ENCODE measurements around the gene GRIN2D. TPM values are rescaled to one million over a fixed set of nuclear protein-coding genes. Genes with fewer than 3 reads are reported as not detected.
A peak's percentile ranks its signal among the peaks of the same experiment; 100 is the strongest.

GRIN2D gene
- total RNA-seq (under 1 TPM in 1 of 2 experiments, not detected in 1; 0.06 TPM), total RNA-seq (0 to 0.54 (median 0.10) reads per million in 172 experiments)
- polyA plus RNA-seq (2013, experiment 1 of 2), result 0.10 TPM
- polyA plus RNA-seq (2013, experiment 2 of 2), result 0.10 TPM

DNA sequence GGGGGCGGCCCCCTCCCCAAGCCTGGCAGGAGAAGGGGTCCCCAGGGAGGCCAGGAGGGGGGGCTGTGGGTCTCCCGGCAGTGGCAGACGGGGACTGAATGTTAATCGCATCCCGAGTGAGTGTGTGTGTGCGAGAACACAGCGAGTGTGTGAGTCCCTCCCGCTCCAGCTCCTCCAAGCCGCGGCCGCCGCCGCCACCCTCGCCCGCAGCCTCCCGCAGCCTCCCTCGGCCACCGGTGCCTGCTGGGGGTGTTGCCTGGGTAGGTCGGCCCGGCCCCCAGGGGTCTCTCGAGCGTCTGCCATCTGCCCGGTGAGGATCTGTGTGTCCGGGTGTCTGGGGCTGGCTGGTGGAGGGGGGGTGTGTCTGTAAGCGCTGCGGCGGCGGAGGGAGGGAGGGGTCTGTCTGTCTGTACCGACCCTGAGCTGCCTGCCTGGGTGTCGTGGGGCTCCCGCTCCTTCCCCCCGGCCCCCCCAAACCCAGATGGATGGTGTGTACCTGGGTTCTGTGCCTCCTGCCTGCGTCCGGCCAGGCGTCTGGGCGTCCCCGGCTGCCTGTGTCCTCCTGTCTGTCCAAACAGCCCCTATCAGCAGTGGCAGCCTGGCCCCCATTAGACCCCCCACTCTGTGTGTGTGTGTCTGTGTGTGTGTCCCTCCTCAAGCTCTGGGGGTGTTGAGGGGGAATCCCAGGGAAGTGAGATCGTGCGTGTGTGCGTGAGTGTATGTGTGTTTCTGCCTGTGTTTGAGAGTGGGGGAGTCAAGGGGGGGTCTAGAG, at the start of gene GRIN2D:
GRIN2D (plus strand) TSS at position 110 of the 772 bp plus-strand sequence. CDS start 4,725 bp downstream, outside the sequence.
- peaks cover 0 to 13% of the 10 kb centered on the region in 2 experiments for H3K9me3 ChIP-seq (ENCODE audit: control insufficient read depth in 1 of 2, insufficient read depth in 1 of 2, low read length in 2 of 2)
- peaks cover 34 to 42% of the 10 kb centered on the region in 2 experiments for H3K27me3 ChIP-seq (ENCODE audit: control insufficient read depth in 1 of 2, insufficient read depth in 2 of 2, low read length in 2 of 2)
- Mint-ChIP-seq H3K4me3 (peak within 1 kb of the TSS; percentile 81), H3K4me1 (ENCODE audit: low read depth) (peaks cover 47% of the 10 kb centered on the region), H3K27me3 (peaks cover 39% of the 10 kb centered on the region), H3K36me3 (ENCODE audit: low read depth) (peaks cover 7% of the 10 kb centered on the region), H3K9me3 (no peaks in the 10 kb centered on the region), H3K27ac (peak within 1 kb of the TSS; percentile 61)
- H3K4me1 ChIP-seq (ENCODE audit: insufficient read depth, low read length), result peaks cover 76% of the 10 kb centered on the region
- peak in 5 of 14 experiments; percentile 25 to 63 (median 42) for DNase-seq
- POLR2A ChIA-PET, result interaction anchor here (1.2 to 1.8 kb wide), 3 partner anchors 10 to 60 kb away, joined by 3 to 6 read pairs (median 4); partner anchors contain the start of genes SYNGR4 and TMEM143
- H3K4me3 ChIP-seq (ENCODE audit: low read length), result peak within 1 kb of the TSS; percentile 19
- peaks cover 5% of the 10 kb centered on the region for H3K36me3 ChIP-seq (ENCODE audit: insufficient read depth, low read length)
- TF ChIP-seq, protein P1, sequence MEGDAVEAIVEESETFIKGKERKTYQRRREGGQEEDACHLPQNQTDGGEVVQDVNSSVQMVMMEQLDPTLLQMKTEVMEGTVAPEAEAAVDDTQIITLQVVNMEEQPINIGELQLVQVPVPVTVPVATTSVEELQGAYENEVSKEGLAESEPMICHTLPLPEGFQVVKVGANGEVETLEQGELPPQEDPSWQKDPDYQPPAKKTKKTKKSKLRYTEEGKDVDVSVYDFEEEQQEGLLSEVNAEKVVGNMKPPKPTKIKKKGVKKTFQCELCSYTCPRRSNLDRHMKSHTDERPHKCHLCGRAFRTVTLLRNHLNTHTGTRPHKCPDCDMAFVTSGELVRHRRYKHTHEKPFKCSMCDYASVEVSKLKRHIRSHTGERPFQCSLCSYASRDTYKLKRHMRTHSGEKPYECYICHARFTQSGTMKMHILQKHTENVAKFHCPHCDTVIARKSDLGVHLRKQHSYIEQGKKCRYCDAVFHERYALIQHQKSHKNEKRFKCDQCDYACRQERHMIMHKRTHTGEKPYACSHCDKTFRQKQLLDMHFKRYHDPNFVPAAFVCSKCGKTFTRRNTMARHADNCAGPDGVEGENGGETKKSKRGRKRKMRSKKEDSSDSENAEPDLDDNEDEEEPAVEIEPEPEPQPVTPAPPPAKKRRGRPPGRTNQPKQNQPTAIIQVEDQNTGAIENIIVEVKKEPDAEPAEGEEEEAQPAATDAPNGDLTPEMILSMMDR (IDR thresholded peaks at IDR 0.05), result no peak
- CTCF ChIA-PET, result interaction anchor here (0.5 to 1.8 kb wide), 2 partner anchors 9 to 51 kb away, joined by 3 to 4 read pairs; no protein-coding TSS in a partner anchor
- ATAC-seq (ENCODE audit: poor library complexity), result no peak
- H3K27ac ChIP-seq (ENCODE audit: low read depth in 1 of 2, low read length in 2 of 2), result no peak within 1 kb of the TSS
- intact Hi-C loops (cut with DNase I, micrococcal nuclease), result loop anchor here in 1 of 2 experiments (5.0 kb wide), 1 partner anchor 189 kb away; no protein-coding TSS in a partner anchor

DNA sequence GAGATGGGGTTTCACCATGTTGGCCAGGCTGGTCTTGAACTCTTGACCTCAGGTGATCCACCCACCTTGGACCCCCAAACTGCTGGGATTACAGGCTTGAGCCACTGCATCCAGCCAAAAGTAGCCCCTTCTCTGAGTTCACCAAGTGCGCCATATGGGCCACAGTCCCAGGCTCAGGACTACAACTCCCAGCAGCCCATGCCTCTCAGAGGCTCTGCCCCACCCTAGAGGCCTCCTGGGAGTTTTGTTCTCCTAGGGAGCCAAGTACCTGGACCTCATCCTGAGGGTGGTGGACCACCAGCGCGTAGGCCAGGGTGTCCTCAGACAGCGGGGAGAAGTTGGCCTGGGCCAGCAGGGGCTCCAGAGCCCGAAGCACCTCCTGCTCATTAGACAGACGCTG, 48.6 kb upstream of the GRIN2D start:
- Mint-ChIP-seq H3K4me1 (ENCODE audit: low read depth) (no peaks in the 10 kb centered on the region), H3K36me3 (ENCODE audit: low read depth) (peaks cover 10% of the 10 kb centered on the region), H3K27me3 (no peaks in the 10 kb centered on the region), H3K27ac (no peak overlapping the region), H3K4me3 (no peak overlapping the region), H3K9me3 (no peaks in the 10 kb centered on the region)
- no peak overlapping the region for H3K4me3 ChIP-seq (ENCODE audit: low read length)
- peaks cover 6% of the 10 kb centered on the region for H3K36me3 ChIP-seq (ENCODE audit: insufficient read depth, low read length)
- H3K4me1 ChIP-seq (ENCODE audit: insufficient read depth, low read length), result no peaks in the 10 kb centered on the region
- intact Hi-C loops (cut with DNase I, micrococcal nuclease), result no loop called here
- TF ChIP-seq, protein P1 (IDR thresholded peaks at IDR 0.05), result no peak
- DNase-seq (no peak), ATAC-seq (ENCODE audit: poor library complexity) (no peak)
- no peaks in the 10 kb centered on the region for H3K9me3 ChIP-seq (ENCODE audit: control insufficient read depth in 1 of 2, insufficient read depth in 1 of 2, low read length in 2 of 2)
- POLR2A ChIA-PET, result no interaction called here
- H3K27ac ChIP-seq (ENCODE audit: low read depth in 1 of 2, low read length in 2 of 2), result no peak overlapping the region
- CTCF ChIA-PET, result no interaction called here
- H3K27me3 ChIP-seq (ENCODE audit: control insufficient read depth in 1 of 2, insufficient read depth in 2 of 2, low read length in 2 of 2), result no peaks in the 10 kb centered on the region

DNA sequence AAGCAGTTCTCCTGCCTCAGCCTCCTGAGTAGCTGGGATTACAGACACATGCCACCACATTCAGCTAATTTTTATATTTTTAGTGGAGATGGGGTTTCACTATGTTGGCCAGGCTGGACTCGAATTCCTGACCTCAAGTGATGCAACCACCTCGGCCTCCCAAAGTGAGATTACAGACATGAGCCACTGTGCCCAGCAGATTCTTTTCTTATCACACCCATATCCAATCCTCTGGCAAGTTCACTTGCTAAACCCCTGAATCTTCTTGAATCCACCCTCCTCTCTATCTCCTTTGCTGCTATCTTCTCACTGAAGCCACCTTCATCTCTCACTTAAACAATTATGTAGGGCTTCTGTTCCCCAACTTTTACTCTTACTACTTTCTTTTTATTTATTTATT, 47.3 kb upstream of the GRIN2D start:
- Histone ChIP-seq H3K4me3 (ENCODE audit: low read length) (no peak overlapping the region), H3K36me3 (ENCODE audit: insufficient read depth, low read length) (peaks cover 4% of the 10 kb centered on the region), H3K27me3 (ENCODE audit: control insufficient read depth in 1 of 2, insufficient read depth in 2 of 2, low read length in 2 of 2) (no peaks in the 10 kb centered on the region), H3K4me1 (ENCODE audit: insufficient read depth, low read length) (peaks cover 3% of the 10 kb centered on the region), H3K9me3 (ENCODE audit: control insufficient read depth in 1 of 2, insufficient read depth in 1 of 2, low read length in 2 of 2) (no peaks in the 10 kb centered on the region), H3K27ac (ENCODE audit: low read depth in 1 of 2, low read length in 2 of 2) (no peak overlapping the region)
- no peaks in the 10 kb centered on the region for H3K27me3 Mint-ChIP-seq
- no peak overlapping the region for H3K27ac Mint-ChIP-seq
- intact Hi-C loops (cut with DNase I, micrococcal nuclease), result no loop called here
- peaks cover 12% of the 10 kb centered on the region for H3K36me3 Mint-ChIP-seq (ENCODE audit: low read depth)
- ChIA-PET CTCF (no interaction called here), POLR2A (no interaction called here)
- DNase-seq (no peak), ATAC-seq (ENCODE audit: poor library complexity) (no peak)
- H3K9me3 Mint-ChIP-seq, result no peaks in the 10 kb centered on the region
- H3K4me3 Mint-ChIP-seq, result no peak overlapping the region
- TF ChIP-seq, protein P1 (IDR thresholded peaks at IDR 0.05), result no peak
- peaks cover 2% of the 10 kb centered on the region for H3K4me1 Mint-ChIP-seq (ENCODE audit: low read depth)
